ENCODE data around the gene SLC1A3. TPM values are rescaled to one million over a fixed set of nuclear protein-coding genes. Genes with fewer than 3 reads are reported as not detected.

Gene SLC1A3
- total RNA-seq, 1 experiment from 2014 or later: 18.6 TPM

GRCh38 chr5:36642089-36642488 lies 35.7 kb downstream of the SLC1A3 start:
- Histone ChIP-seq H3K23me2 (ENCODE audit: insufficient read length, low read depth, low read length, poor library complexity, severe bottlenecking) (no peaks in the 10 kb centered on the region), H2AFZ (ENCODE audit: low read length) (no peak overlapping the region), H4K5ac (ENCODE audit: insufficient read length, low read depth, low read length) (no peak overlapping the region), H2BK15ac (ENCODE audit: low read depth, low read length) (no peak overlapping the region), H3K27ac (ENCODE audit: insufficient read length, low read depth, low read length) (no peak overlapping the region), H2BK5ac (ENCODE audit: insufficient read length, low read length) (no peak overlapping the region), H3K23ac (ENCODE audit: insufficient read length, low read depth, low read length) (no peak overlapping the region), H4K20me1 (ENCODE audit: control insufficient read depth, insufficient read depth, insufficient read length) (no peaks in the 10 kb centered on the region), H3K14ac (ENCODE audit: insufficient read depth, low read length) (no peak overlapping the region), H3T11ph (ENCODE audit: low read length) (no peak overlapping the region), H3K4ac (ENCODE audit: low read depth, low read length) (no peak overlapping the region), H2BK12ac (ENCODE audit: insufficient read length, low read depth, low read length) (no peak overlapping the region), H3K18ac (ENCODE audit: insufficient read length, low read depth, low read length) (no peak overlapping the region), H4K91ac (ENCODE audit: insufficient read length, low read depth, low read length) (no peak overlapping the region), H2BK120ac (ENCODE audit: low read depth, low read length, poor library complexity, severe bottlenecking) (no peak overlapping the region), H2AK5ac (ENCODE audit: insufficient read length, low read length) (no peak overlapping the region), H3K56ac (ENCODE audit: insufficient read length, low read depth, low read length) (no peak overlapping the region), H3K27me3 (ENCODE audit: insufficient read depth, low read length) (no peaks in the 10 kb centered on the region), H3K79me1 (ENCODE audit: insufficient read depth, low read depth, low read length, poor library complexity, severe bottlenecking) (no peaks in the 10 kb centered on the region), H4K8ac (replicated peaks; ENCODE audit: insufficient read length, low read depth, low read length) (no peak overlapping the region), H3K9me3 (ENCODE audit: control insufficient read depth, low read depth, low read length) (no peaks in the 10 kb centered on the region), H2BK20ac (ENCODE audit: low read depth, low read length, poor library complexity, severe bottlenecking) (no peak overlapping the region), H3K79me2 (ENCODE audit: insufficient read depth, low read length) (no peaks in the 10 kb centered on the region), H3K4me2 (ENCODE audit: insufficient read depth, insufficient read length, low read length) (no peak overlapping the region), H3K4me1 (ENCODE audit: insufficient read depth, low read length) (peaks cover 4% of the 10 kb centered on the region; the same call in 1 of the 2 replicates), H3K9ac (ENCODE audit: extremely low read depth, insufficient read length, low read length) (no peak overlapping the region)
- no peak overlapping the region for H3K27ac Mint-ChIP-seq
- H3K27me3 Mint-ChIP-seq (ENCODE audit: low read depth): no peaks in the 10 kb centered on the region
- no peaks in the 10 kb centered on the region for H3K9me3 Mint-ChIP-seq
- H3K4me3 Mint-ChIP-seq: no peak overlapping the region
- peaks cover 0 to 9% (median 0%) of the 10 kb centered on the region in 3 experiments; a peak in 3 of 7 replicates for H3K36me3 Mint-ChIP-seq (ENCODE audit: insufficient read depth in 1 of 3, low read depth in 3 of 3)
- no peak for TF ChIP-seq CTCF (conservative IDR thresholded peaks at IDR 0.05)
- peaks cover 7 to 10% of the 10 kb centered on the region in 2 experiments; a peak in 3 of 4 replicates for H3K4me1 Mint-ChIP-seq
- DNase-seq: no peak
- WGBS (ENCODE audit: extremely low coverage, insufficient read length, low lambda C conversion rate): no CpG with 5 or more reads among the region's 4 CpGs

All from H9 (cell line).